Measurements from ENCODE around the gene NCOR1. TPM values are rescaled to one million over a fixed set of nuclear protein-coding genes. Genes with fewer than 3 reads are reported as not detected.

The NCOR1 gene
- total RNA-seq, 2 experiments from 2014 or later, result 68.0 to 134 TPM

DNA sequence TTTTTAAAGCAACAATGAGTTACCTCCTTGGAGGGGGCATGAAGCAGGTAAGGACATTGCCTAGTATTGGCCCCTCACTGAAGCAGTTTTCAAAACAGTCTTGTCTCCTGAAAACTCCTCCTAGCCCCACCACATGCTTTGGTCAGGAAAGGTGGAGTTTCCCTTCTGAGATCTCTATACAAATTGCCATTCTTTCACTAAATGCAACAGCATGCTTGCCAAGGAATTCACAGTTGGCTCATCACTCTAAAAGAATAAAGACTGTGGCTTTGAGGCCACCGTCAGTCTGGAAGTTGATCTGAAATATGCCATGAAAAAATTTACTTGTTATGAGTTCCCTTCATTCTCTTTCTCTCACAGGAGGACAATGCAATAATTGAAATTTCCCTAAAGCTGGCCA, 211.5 kb downstream of the NCOR1 start:
- H3K36me3 ChIP-seq (ENCODE audit: insufficient read depth, low read length), result peaks cover 87% of the 10 kb centered on the region
- H3K4me1 ChIP-seq (ENCODE audit: insufficient read depth, low read length, poor library complexity, severe bottlenecking), result peaks cover 9% of the 10 kb centered on the region
- H4K20me1 ChIP-seq (ENCODE audit: insufficient read depth, low read length), result peaks cover 9% of the 10 kb centered on the region; the same call in 1 of the 2 replicates
- peaks cover 30% of the 10 kb centered on the region for H3K79me2 ChIP-seq (ENCODE audit: insufficient read depth, low read depth, low read length)
- no peak overlapping the region for H3K4me3 ChIP-seq (ENCODE audit: low read depth, low read length, poor library complexity, severe bottlenecking)
- H2AFZ ChIP-seq (ENCODE audit: low read length), result no peak overlapping the region
- POLR2A ChIA-PET, result no interaction called here
- intact Hi-C loops (cut with micrococcal nuclease; ENCODE audit: unreplicated experiment), result no loop called here
- H3K9me2 ChIP-seq (ENCODE audit: insufficient read depth, low read length), result no peaks in the 10 kb centered on the region
- CTCF ChIA-PET (ENCODE audit: unreplicated experiment), result no interaction called here
- H3K9me3 ChIP-seq (ENCODE audit: low read length), result peaks cover 18% of the 10 kb centered on the region
- TF ChIP-seq EZH2phosphoT487 (IDR thresholded peaks at IDR 0.05; ENCODE audit: borderline replicate concordance, low read depth, low read length), result no peak
- TF ChIP-seq, protein P1, sequence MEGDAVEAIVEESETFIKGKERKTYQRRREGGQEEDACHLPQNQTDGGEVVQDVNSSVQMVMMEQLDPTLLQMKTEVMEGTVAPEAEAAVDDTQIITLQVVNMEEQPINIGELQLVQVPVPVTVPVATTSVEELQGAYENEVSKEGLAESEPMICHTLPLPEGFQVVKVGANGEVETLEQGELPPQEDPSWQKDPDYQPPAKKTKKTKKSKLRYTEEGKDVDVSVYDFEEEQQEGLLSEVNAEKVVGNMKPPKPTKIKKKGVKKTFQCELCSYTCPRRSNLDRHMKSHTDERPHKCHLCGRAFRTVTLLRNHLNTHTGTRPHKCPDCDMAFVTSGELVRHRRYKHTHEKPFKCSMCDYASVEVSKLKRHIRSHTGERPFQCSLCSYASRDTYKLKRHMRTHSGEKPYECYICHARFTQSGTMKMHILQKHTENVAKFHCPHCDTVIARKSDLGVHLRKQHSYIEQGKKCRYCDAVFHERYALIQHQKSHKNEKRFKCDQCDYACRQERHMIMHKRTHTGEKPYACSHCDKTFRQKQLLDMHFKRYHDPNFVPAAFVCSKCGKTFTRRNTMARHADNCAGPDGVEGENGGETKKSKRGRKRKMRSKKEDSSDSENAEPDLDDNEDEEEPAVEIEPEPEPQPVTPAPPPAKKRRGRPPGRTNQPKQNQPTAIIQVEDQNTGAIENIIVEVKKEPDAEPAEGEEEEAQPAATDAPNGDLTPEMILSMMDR (conservative IDR thresholded peaks at IDR 0.05; ENCODE audit: low read length), result no peak
- no peak overlapping the region for H3K27ac ChIP-seq (ENCODE audit: low read depth, low read length, poor library complexity, severe bottlenecking)
- H3K4me2 ChIP-seq (ENCODE audit: low read length), result no peak overlapping the region
- BruUV-seq (replicated peaks), result no TSS peak
- no peak for DNase-seq (ENCODE audit: low spot score)

DNA sequence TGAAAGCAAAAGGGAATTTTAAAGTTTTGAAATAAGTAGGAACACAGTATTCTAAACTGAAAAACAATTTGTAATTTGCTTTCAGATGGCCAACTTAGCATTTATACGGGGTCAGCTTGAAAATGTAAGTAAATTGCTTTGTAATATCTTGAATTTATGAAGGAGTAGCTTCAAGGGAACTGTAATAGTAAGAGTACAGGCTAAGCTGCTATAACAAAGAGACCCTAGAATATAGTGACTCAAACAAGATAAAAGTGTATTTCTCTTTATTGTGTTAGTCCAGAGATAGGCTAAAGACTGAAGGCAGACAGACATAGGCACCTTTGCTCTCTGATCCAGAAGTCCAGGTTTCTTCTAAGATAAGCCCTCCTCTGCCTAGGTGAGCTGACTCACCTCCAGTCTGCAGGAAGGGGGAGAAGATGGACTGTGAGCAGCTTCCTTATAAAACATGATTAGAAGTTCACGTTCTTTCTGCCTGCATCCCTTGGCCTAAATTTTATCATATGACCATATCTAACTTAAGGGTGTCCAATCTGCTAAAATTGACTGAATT, 212.6 kb downstream of the NCOR1 start:
- peaks cover 18% of the 10 kb centered on the region for H3K9me3 ChIP-seq (ENCODE audit: low read length)
- no peak overlapping the region for H3K27ac ChIP-seq (ENCODE audit: low read depth, low read length, poor library complexity, severe bottlenecking)
- no peak overlapping the region for H3K4me3 ChIP-seq (ENCODE audit: low read depth, low read length, poor library complexity, severe bottlenecking)
- CTCF ChIA-PET (ENCODE audit: unreplicated experiment), result no interaction called here
- no peak overlapping the region for H2AFZ ChIP-seq (ENCODE audit: low read length)
- H3K9me2 ChIP-seq (ENCODE audit: insufficient read depth, low read length), result no peaks in the 10 kb centered on the region
- POLR2A ChIA-PET, result interaction anchor here (0.7 kb wide), 1 partner anchor 210 kb away, joined by 3 read pairs; no protein-coding TSS in a partner anchor
- peaks cover 77% of the 10 kb centered on the region for H3K36me3 ChIP-seq (ENCODE audit: insufficient read depth, low read length)
- TF ChIP-seq EZH2phosphoT487 (IDR thresholded peaks at IDR 0.05; ENCODE audit: borderline replicate concordance, low read depth, low read length), result no peak
- TF ChIP-seq, protein P1 (conservative IDR thresholded peaks at IDR 0.05; ENCODE audit: low read length), result no peak
- peaks cover 30% of the 10 kb centered on the region for H3K79me2 ChIP-seq (ENCODE audit: insufficient read depth, low read depth, low read length)
- BruUV-seq (replicated peaks), result no TSS peak
- no peak overlapping the region for H3K4me2 ChIP-seq (ENCODE audit: low read length)
- intact Hi-C loops (cut with micrococcal nuclease; ENCODE audit: unreplicated experiment), result no loop called here
- peaks cover 14% of the 10 kb centered on the region for H3K4me1 ChIP-seq (ENCODE audit: insufficient read depth, low read length, poor library complexity, severe bottlenecking)
- no peak for DNase-seq (ENCODE audit: low spot score)
- H4K20me1 ChIP-seq (ENCODE audit: insufficient read depth, low read length), result peaks cover 9% of the 10 kb centered on the region; the same call in 1 of the 2 replicates

DNA sequence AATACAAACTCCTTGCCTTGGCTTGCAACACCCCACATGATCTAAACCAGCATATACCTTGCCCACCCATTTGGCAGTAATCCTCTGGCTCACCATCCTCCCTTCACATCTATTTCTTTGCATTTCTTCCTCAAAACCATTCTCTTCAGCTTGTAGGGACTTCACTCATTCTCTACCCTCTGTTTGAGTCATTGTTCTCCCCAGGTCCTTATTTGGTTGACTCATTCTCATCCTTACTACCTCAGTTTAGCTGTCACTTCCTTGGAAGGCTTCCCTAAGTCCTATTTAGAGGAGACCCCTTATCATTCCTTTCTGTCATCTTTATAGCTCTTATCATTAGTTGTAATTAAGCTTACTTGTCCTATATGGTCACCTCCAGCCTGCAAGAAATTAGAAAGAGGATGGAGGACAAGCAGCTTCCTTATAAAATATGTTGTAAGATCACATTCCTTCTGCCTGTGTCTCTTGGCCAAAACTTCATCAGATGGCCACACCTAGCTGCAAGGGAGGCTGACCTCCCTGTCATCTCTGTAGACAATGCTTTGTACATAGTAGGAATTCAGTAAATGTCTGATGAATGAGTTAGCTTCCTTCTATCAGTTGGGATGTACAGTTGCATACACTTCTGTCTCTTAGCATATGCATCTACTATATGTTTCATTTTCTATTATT, 214.0 kb downstream of the NCOR1 start:
- peaks cover 18% of the 10 kb centered on the region for H3K9me3 ChIP-seq (ENCODE audit: low read length)
- H3K79me2 ChIP-seq (ENCODE audit: insufficient read depth, low read depth, low read length), result peaks cover 30% of the 10 kb centered on the region
- H3K4me1 ChIP-seq (ENCODE audit: insufficient read depth, low read length, poor library complexity, severe bottlenecking), result peaks cover 14% of the 10 kb centered on the region
- no peak overlapping the region for H3K27ac ChIP-seq (ENCODE audit: low read depth, low read length, poor library complexity, severe bottlenecking)
- TF ChIP-seq, protein P1 (conservative IDR thresholded peaks at IDR 0.05; ENCODE audit: low read length), result no peak
- TF ChIP-seq EZH2phosphoT487 (IDR thresholded peaks at IDR 0.05; ENCODE audit: borderline replicate concordance, low read depth, low read length), result no peak
- H2AFZ ChIP-seq (ENCODE audit: low read length), result no peak overlapping the region
- BruUV-seq (replicated peaks), result no TSS peak
- POLR2A ChIA-PET, result interaction anchor here (0.5 to 1.5 kb wide), 5 partner anchors 8 to 81 kb away, joined by 3 to 4 read pairs (median 3); no protein-coding TSS in a partner anchor
- peak overlapping the region; percentile 94 for H3K4me3 ChIP-seq (ENCODE audit: low read depth, low read length, poor library complexity, severe bottlenecking)
- H4K20me1 ChIP-seq (ENCODE audit: insufficient read depth, low read length), result peaks cover 9% of the 10 kb centered on the region; the same call in 1 of the 2 replicates
- no peaks in the 10 kb centered on the region for H3K9me2 ChIP-seq (ENCODE audit: insufficient read depth, low read length)
- CTCF ChIA-PET (ENCODE audit: unreplicated experiment), result no interaction called here
- DNase-seq (ENCODE audit: low spot score), result peak; percentile 16
- intact Hi-C loops (cut with micrococcal nuclease; ENCODE audit: unreplicated experiment), result no loop called here
- peak overlapping the region; percentile 88 for H3K4me2 ChIP-seq (ENCODE audit: low read length)
- peaks cover 72% of the 10 kb centered on the region for H3K36me3 ChIP-seq (ENCODE audit: insufficient read depth, low read length)

Measured in OCI-LY7 (cell line).